Measurements from ENCODE around the gene WDR88. TPM values are rescaled to one million over a fixed set of nuclear protein-coding genes. Genes with fewer than 3 reads are reported as not detected.

The WDR88 gene
- polyA plus RNA-seq, 3 donors = not detected

DNA sequence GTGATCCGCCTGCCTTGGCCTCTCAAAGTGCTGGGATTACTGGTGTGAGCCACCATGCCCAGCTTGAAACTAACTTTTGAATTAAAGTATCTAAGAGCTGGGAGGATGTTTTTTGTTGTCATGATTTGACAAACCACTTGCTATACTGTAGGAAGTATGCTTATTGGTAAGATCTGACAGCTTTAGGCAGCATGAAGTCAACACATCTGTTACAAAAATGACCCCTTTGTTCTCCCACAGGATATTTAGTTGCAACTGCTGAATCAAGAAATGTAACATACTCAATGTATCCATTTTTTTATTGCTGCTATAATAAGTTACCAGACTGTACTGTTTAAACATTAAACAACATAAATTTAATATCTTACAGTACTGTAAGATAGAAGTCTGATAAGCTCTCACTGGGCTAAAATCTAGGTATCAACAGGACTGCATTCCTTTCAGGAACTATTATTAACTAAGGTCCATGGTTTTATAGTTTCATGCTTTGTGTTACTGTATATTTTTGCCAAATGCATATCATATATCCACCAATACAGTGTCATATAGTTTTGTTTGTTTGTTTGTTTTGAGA is 39.4 kb downstream of the WDR88 start:
- H3K4me2 ChIP-seq (replicated peaks; ENCODE audit: extremely low read depth, low read length, poor library complexity, severe bottlenecking) = no peak overlapping the region
- no peak overlapping the region for H3K27ac ChIP-seq (ENCODE audit: low read depth in 1 of 2, low read length in 2 of 2)
- no peaks in the 10 kb centered on the region for H3K27me3 ChIP-seq (ENCODE audit: control insufficient read depth in 2 of 2, insufficient read depth in 2 of 2, low read length in 2 of 2)
- H2AFZ ChIP-seq (ENCODE audit: insufficient read depth, low read depth, low read length, poor library complexity, severe bottlenecking) = no peak overlapping the region
- H3K79me2 ChIP-seq (ENCODE audit: insufficient read depth, low read length) = peaks cover 19% of the 10 kb centered on the region
- no peak overlapping the region for H3K27ac Mint-ChIP-seq
- peaks cover 10 to 17% (median 14%) of the 10 kb centered on the region in 7 donors for H3K9me3 Mint-ChIP-seq
- peaks cover 5 to 9% of the 10 kb centered on the region in 2 donors for H3K9me3 ChIP-seq (replicated peaks in 1 of 2; ENCODE audit: control insufficient read depth in 1 of 2, insufficient read depth in 1 of 2, low read length in 2 of 2)
- no peaks in the 10 kb centered on the region for H4K20me1 ChIP-seq (ENCODE audit: insufficient read depth, low read length)
- no peaks in the 10 kb centered on the region for H3K27me3 Mint-ChIP-seq (ENCODE audit: low read depth in 3 of 3)
- H3K4me3 Mint-ChIP-seq = no peak overlapping the region
- H3K36me3 ChIP-seq (replicated peaks in 1 of 2; ENCODE audit: control insufficient read depth in 1 of 2, insufficient read depth in 2 of 2, low read length in 2 of 2) = no peaks in the 10 kb centered on the region
- H3K36me3 Mint-ChIP-seq = peaks cover 0 to 4% of the 10 kb centered on the region in 2 donors
- intact Hi-C loops (cut with micrococcal nuclease) = loop anchor here in 1 of 2 donors (10.0 kb wide), 2 partner anchors 133 to 197 kb away; partner anchors contain the start of genes CEBPA, CEP89 and FAAP24
- peaks cover 28% of the 10 kb centered on the region for H3K4me1 Mint-ChIP-seq
- TF ChIP-seq, protein P1, sequence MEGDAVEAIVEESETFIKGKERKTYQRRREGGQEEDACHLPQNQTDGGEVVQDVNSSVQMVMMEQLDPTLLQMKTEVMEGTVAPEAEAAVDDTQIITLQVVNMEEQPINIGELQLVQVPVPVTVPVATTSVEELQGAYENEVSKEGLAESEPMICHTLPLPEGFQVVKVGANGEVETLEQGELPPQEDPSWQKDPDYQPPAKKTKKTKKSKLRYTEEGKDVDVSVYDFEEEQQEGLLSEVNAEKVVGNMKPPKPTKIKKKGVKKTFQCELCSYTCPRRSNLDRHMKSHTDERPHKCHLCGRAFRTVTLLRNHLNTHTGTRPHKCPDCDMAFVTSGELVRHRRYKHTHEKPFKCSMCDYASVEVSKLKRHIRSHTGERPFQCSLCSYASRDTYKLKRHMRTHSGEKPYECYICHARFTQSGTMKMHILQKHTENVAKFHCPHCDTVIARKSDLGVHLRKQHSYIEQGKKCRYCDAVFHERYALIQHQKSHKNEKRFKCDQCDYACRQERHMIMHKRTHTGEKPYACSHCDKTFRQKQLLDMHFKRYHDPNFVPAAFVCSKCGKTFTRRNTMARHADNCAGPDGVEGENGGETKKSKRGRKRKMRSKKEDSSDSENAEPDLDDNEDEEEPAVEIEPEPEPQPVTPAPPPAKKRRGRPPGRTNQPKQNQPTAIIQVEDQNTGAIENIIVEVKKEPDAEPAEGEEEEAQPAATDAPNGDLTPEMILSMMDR (IDR thresholded peaks at IDR 0.05) = no peak
- WGBS (ENCODE audit: insufficient coverage) = no CpG with 5 or more reads among the region's 1 CpG
- no peak overlapping the region for H3K4me3 ChIP-seq (replicated peaks in 1 of 3; ENCODE audit: low read depth in 2 of 3, low read length in 3 of 3)
- H3K9ac ChIP-seq (ENCODE audit: insufficient read depth, low read length, poor library complexity, severe bottlenecking) = no peak overlapping the region
- H3K4me1 ChIP-seq (ENCODE audit: control insufficient read depth in 1 of 2, insufficient read depth in 2 of 2, low read length in 2 of 2) = peaks cover 18 to 42% of the 10 kb centered on the region in 2 donors
- no peak for DNase-seq

DNA sequence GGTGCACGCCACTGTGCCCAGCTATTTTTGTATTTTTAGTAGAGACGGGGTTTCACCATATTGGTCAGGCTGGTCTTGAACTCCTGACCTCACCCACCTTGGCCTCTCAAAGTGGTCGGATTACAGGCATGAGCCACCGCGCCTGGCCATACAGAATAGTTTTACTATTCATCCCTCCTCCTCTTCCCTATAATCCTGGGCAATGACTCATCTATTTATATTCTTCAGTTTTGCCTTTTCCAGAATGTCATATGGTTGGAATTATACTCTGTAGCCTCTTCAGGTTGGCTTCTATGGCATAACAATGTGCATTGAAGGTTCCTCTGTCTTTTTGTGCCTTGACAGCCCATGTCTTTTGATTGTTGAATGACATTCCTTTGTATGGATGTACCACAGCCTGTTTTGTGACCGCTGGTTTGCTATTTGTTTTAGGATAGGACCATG is 40.0 kb downstream of the WDR88 start:
- peaks cover 28% of the 10 kb centered on the region for H3K4me1 Mint-ChIP-seq
- no peak overlapping the region for H3K4me3 Mint-ChIP-seq
- Histone ChIP-seq H3K36me3 (replicated peaks in 1 of 2; ENCODE audit: control insufficient read depth in 1 of 2, insufficient read depth in 2 of 2, low read length in 2 of 2) (no peaks in the 10 kb centered on the region), H3K9ac (ENCODE audit: insufficient read depth, low read length, poor library complexity, severe bottlenecking) (no peak overlapping the region), H3K79me2 (ENCODE audit: insufficient read depth, low read length) (peaks cover 21% of the 10 kb centered on the region), H3K27ac (ENCODE audit: low read depth in 1 of 2, low read length in 2 of 2) (no peak overlapping the region), H4K20me1 (ENCODE audit: insufficient read depth, low read length) (no peaks in the 10 kb centered on the region), H2AFZ (ENCODE audit: insufficient read depth, low read depth, low read length, poor library complexity, severe bottlenecking) (no peak overlapping the region), H3K4me2 (replicated peaks; ENCODE audit: extremely low read depth, low read length, poor library complexity, severe bottlenecking) (no peak overlapping the region), H3K9me3 (replicated peaks in 1 of 2; ENCODE audit: control insufficient read depth in 1 of 2, insufficient read depth in 1 of 2, low read length in 2 of 2) (peaks cover 5 to 9% of the 10 kb centered on the region in 2 donors), H3K4me1 (ENCODE audit: control insufficient read depth in 1 of 2, insufficient read depth in 2 of 2, low read length in 2 of 2) (peaks cover 18 to 43% of the 10 kb centered on the region in 2 donors), H3K27me3 (ENCODE audit: control insufficient read depth in 2 of 2, insufficient read depth in 2 of 2, low read length in 2 of 2) (no peaks in the 10 kb centered on the region), H3K4me3 (replicated peaks in 1 of 3; ENCODE audit: low read depth in 2 of 3, low read length in 3 of 3) (no peak overlapping the region)
- no peak overlapping the region for H3K27ac Mint-ChIP-seq
- 95% methylated on average over 4 of the region's 6 CpGs for WGBS (ENCODE audit: insufficient coverage)
- no peak for DNase-seq
- intact Hi-C loops (cut with micrococcal nuclease) = loop anchor here in 1 of 2 donors (10.0 kb wide), 2 partner anchors 133 to 197 kb away; partner anchors contain the start of genes CEBPA, CEP89 and FAAP24
- H3K9me3 Mint-ChIP-seq = peaks cover 10 to 17% (median 14%) of the 10 kb centered on the region in 7 donors
- peaks cover 0 to 4% of the 10 kb centered on the region in 2 donors for H3K36me3 Mint-ChIP-seq
- H3K27me3 Mint-ChIP-seq (ENCODE audit: low read depth in 3 of 3) = no peaks in the 10 kb centered on the region
- TF ChIP-seq, protein P1 (IDR thresholded peaks at IDR 0.05) = no peak
